NCI-H748 (cell line): Measurements from ENCODE around the gene SGSH.
"Not testable (repeated sequence)": the region's sequence is repeated elsewhere in the genome, so short reads cannot be mapped to it uniquely, and the experiment has no call there.

Experiments used
- DNase-seq: peaks from one replicate; lab custom pipeline; 2025; ENCODE audit not compliant: unreplicated experiment; lab: John Stamatoyannopoulos, UW

The SGSH gene

DNA sequence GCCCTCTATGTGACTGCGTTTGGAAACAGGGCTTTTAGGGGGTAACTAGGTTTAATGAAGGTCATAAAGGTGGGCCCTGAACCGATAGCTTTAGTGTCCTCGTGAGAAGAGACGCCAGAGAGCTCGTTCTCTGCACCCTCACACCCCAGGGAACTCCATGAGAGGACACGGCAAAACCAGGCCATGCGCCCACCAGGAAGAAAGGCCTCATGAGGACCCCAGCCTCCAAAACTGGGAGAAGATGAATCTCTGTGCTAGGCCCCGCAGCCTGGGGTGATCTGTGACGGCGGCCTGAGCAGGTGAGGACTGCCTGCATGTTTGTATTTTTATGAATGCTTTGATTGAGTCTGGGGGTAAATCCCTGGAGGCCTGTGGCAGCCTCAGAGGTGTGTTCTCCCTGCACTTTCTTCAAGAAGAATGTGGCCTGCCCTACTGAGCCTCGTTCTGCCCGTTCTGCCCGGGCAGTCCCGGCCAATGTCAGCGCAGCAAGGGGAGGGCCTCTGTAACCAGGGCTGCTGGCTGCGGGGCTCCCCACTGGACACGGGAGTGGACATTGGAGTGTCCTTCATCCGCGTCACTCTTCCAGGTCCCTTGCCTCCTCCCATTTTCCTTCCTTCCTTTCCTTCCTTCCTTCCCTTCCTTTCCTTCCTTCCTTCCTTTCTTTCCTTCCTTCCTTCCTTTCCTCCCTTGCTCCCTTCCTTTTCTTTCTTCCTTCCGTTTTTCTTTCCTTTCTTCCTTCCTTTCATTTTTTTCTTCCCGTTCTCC lies 33.7 kb upstream of the SGSH start:
- DNase-seq: no peak

GRCh38 chr17:80252871-80253270 lies 32.7 kb upstream of the SGSH start:
- DNase-seq: peak; percentile 30

- no peak for DNase-seq
Measured at GRCh38 chr17:80251966-80252365, 31.8 kb upstream of the SGSH start.

- no peak for DNase-seq
Measured at GRCh38 chr17:80248894-80249710, 29.0 kb upstream of the SGSH start.

DNA sequence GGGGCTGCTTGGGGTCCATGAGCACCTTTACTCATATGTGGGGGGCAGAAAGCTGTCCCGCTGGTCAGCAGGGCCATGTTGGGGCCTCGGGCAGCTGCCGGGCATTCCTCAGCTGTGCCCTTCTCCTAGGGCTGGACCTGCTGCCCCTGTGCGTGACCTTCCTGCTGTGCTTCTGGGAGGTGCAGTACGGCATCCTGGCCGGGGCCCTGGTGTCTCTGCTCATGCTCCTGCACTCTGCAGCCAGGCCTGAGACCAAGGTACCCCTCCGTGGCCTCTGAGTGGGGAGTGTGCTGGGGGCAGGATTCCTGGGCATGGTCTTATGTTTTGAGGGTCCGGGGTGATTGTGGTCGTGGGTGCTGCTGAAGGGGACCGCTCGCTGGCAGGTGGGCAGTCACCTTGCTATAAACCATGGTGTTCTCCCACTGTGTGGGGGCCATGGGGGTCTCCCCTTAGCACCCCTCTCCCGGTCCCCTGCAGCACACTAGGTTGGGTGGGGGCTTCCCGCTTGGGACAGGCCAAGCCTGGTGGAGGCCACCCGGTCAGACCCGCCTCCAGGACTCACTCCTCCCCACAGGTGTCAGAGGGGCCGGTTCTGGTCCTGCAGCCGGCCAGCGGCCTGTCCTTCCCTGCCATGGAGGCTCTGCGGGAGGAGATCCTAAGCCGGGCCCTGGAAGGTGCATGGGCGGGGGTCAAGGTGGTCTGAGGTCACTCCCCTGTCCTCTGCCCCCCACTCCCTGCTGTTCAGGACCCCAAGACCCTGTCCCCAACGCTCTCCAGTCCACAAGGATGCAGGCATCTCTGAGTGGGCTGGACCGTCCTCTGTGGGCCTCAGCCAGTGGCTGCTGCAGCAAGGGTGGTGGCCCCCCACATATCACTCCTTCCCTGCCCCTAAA lies 28.1 kb upstream of the SGSH start:
- no peak for DNase-seq

- DNase-seq: no peak
Measured at GRCh38 chr17:80247561-80247960, 27.4 kb upstream of the SGSH start.

DNA sequence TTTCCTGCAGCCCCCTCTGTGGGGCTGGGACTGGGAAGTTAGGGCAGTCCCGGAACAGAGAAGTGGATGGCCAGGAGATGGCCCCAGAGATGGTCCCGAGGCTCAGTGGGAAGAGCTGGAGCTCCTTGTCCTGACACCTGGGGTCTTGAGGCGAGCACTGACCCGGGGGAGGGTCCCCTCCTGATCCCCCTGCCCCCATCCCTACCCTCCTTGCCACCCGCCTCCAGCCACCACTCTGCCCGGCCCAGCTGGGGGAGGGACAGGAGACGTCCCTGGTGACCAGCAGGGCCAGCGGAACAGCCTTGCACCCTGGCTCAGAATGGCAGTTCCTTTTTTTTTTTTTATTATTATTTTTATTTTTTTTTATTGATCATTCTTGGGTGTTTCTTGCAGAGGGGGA lies 26.6 kb upstream of the SGSH start:
- no peak for DNase-seq

GRCh38 chr17:80246266-80246681 lies 26.1 kb upstream of the SGSH start:
- no peak for DNase-seq

GRCh38 chr17:80245566-80246265 lies 25.6 kb upstream of the SGSH start:
- DNase-seq: no peak

DNA sequence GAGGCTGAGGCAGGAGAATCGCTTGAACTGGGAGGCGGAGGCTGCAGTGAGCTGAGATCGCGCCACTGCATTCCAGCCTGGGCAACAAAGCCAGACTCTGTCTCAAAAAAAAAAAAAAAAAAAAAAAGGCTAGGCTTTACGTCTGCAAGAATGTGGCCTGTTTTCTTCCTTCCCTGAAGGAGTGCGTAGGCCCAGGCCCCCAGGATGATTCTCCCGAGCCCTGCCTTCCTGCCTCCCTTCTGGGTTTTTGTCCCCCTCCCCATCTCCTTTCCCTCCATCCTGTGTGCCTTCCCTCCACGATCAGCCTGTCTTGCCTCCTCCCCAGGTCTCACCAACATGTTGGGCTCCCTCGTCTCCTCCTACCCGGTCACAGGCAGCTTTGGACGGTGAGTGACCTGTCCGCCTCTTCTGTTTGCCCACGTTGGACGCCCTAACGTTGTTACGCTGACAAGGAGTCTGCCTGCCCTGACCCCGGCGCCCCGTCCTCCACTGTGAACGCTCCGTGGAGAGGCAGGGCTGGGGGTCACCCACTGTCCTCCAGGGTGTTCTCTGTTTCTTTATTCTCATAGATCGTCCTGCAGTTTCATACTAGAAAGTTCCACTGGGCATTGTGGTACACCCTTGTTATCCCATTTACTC lies 24.9 kb upstream of the SGSH start:
- DNase-seq: no peak

DNA sequence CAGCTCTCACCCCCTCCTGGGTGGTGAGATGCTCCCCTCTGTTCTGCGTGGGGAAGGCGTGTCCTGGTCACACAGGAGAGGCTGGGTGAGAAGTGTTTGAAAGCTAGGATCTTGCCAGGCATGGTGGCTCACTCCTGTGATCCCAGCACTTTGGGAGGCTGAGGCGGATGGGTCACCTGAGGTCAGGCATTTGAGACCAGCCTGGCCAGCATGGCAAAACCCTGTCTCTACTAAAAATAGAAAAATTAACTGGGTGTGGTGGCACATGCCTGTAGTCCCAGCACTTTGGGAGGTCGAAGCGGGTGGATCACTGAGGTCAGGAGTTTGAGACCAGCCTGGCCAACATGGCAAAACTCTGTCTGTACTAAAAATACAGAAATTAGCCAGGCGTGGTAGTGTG lies 24.3 kb upstream of the SGSH start:
- not testable (repeated sequence) for DNase-seq

DNA sequence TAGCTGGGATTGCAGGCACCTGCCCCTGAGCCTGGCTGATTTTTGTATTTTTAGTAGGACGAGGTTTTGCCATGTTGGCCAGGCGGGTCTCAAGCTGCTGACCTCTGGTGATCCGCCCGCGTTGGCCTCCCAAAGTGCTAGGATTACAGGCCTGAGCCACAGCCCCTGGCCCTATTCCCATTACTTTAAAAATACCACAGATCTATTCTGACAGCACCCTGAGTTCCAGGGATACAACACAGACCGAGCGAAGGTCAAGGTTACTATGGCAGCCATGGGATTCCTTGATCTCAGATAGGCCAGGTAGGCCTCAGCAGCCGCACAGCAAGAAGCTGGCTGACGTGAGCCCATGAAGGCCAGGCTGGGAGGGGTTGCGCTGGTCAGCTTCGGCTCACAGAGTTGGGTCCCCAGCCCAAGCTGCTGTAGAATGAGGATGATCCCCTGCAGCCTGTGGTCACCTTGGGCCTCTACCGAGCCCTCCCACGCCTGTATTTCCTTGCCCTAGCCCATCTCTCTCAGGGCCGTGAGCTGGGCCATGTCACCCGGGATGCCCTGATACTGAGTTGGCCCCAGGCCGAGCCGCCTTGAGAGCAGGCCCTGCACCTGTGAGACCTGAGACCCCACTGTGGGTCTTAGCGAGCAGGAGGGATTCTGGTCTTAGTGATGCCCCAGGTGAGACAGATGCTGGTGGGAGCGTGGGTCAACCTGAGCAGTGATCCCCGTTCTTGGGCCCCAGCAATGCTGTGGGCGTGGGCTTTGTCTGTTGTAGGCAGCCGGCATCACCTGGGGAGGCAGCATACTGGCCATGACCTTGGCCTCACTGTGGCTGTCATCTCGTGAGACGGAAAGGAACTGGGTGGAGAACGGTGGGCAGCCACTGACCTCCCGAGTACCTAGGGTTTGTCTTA lies 23.6 kb upstream of the SGSH start:
- no peak for DNase-seq

DNA sequence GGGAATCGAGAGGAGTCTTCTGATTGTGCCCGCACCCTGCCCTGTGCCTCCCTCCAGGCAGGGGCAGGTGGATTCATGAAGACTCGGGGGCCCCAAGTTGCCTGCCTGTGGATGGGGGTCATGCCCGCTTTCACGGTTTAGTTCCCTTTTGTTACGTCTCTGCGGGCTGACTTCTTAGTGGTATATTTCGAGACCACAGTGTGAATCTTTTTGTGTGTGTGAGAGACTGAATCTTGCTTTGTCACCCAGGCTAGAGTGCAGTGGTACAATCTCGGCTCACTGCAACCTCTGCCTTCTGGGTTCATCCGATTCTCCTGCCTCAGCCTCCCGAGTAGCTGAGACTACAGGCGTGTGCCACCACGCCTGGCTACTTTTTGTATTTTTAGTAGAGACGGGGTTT lies 22.4 kb upstream of the SGSH start:
- no peak for DNase-seq

DNA sequence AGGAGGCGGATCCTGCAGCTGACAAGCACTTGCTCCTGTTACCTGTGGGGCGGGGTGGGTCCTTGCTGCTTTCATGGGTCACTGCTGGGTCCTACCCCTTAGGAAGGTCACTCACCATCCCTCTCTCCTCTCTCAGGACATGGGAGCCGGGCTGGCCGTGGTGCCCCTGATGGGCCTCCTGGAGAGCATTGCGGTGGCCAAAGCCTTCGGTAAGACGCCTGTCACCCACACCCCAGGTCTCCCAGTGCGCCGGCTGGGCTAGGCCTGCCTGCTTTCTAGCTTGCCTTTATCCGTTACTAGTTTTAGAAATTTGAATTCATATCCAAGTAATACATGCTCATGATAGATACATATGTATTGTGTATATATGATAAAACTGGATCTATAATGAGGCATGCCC lies 17.3 kb upstream of the SGSH start:
- no peak for DNase-seq

DNA sequence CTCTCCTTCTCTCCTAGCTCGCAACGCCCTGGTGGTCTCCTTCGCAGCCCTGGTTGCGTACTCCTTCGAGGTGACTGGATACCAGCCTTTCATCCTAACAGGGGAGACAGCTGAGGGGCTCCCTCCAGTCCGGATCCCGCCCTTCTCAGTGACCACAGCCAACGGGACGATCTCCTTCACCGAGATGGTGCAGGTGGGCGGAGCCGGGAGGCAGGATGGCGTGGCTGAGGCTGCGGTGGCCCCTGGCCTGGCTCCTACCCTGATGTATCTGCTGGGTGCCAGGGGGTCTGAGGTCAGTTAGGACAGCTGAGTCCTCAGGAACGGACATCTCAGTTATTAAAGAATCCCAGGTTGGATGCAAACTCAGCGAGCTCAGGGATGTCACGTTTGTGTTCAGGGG lies 16.8 kb upstream of the SGSH start:
- DNase-seq: no peak

GRCh38 chr17:80233202-80233601 lies 13.1 kb upstream of the SGSH start:
- no peak for DNase-seq

DNA sequence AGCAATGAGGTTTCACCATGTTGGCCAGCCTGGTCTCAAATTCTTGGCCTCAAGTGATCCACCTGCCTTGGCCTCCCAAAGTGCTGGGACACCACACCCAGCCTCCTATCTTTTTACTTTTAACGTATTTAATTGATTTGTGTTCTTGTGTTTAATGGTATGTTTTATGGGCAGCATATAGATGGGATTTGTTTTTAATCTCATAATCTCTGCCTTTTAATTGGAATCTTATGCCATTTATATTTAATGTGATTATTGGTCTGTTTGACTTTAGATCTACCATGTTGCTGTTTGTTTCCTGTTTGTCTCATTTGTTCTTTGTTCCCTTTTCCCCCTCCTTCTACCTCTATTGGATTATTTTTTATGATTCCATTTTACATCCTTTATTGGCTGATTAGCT lies 12.3 kb upstream of the SGSH start:
- no peak for DNase-seq

DNA sequence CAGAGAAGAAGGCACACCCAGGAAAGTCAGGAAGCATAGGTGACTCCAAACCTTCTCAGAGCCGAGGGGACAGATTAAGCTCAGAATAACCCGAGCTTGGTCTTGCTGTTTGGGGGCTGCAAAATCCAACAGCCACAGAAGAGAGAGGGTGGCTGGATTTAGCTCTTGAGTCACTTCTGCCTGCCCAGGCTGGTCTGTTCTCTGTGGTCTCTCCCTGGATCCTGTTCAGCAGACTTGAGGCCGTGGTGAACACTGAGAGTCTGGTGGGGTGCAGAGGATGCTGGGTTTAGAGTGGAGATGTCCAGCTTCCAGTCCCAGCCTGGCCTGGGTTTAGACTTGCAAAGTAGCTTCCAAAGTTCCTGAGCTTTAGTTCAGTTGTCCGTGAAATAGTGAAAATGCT lies 8.9 kb upstream of the SGSH start:
- no peak for DNase-seq

DNA sequence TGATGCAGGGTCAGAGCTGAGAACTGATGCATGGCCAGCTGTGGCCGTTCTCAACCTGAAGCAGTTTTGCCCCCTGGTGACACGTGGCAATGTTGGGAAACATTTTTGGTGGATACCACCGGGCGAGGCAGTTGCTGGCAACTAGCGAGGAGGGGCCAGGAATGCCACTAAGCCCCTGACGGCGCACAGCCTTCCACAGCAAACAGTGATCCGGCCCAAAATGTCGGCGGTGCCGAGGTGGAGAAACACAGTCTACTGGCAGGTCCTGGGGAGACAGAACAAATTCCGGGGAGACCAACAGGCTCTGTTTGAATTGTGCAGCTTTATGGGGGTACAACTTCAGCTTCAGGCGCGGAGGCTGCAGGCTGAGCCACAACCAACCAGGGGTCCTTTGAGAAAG lies 8.3 kb upstream of the SGSH start:
- no peak for DNase-seq
